Activated CD4-positive, alpha-beta T cell treated with anti-CD3 and anti-CD28 coated beads, Interleukin-10, Interleukin-2, amounts not matched to agents 100 ng/mL and 50 ng/mL, durations not matched to agents 16 hours and 8 hours (primary cell): ENCODE data around the gene KEAP1.
"Not testable (repeated sequence)": the region's sequence is repeated elsewhere in the genome, so short reads cannot be mapped to it uniquely, and the experiment has no call there.

Experiments used
- DNase-seq: peaks from one replicate; pipeline ENCODE4 v3.0.0-alpha.2; 2020

KEAP1 gene

GRCh38 chr19:10503002-10503789, at the start of gene KEAP1:
TSS of gene KEAP1 (minus strand) at chr19:10503356. CDS start at chr19:10500033, 3,323 bp downstream.
- DNase-seq, result peak; percentile 59

- peak; percentile 49 for DNase-seq
Measured at GRCh38 chr19:10552510-10553053, 49.4 kb upstream of the KEAP1 start.

- DNase-seq, result peak; percentile 65
Measured at GRCh38 chr19:10551698-10552301, 48.6 kb upstream of the KEAP1 start.

- not testable (repeated sequence) for DNase-seq
Measured at GRCh38 chr19:10551006-10551405, 47.9 kb upstream of the KEAP1 start.

GRCh38 chr19:10550336-10550735, 47.2 kb upstream of the KEAP1 start:
- no peak for DNase-seq

GRCh38 chr19:10549733-10550132, 46.6 kb upstream of the KEAP1 start:
- no peak for DNase-seq

GRCh38 chr19:10548746-10549276, 45.7 kb upstream of the KEAP1 start:
- no peak for DNase-seq

- DNase-seq, result no peak
Measured at GRCh38 chr19:10546817-10547216, 43.7 kb upstream of the KEAP1 start.

GRCh38 chr19:10544753-10545251, 41.6 kb upstream of the KEAP1 start:
- no peak for DNase-seq

GRCh38 chr19:10544242-10544752, 41.1 kb upstream of the KEAP1 start:
- peak; percentile 35 for DNase-seq

GRCh38 chr19:10543420-10544241, 40.5 kb upstream of the KEAP1 start, which contains the start of gene ATG4D:
TSS of gene ATG4D (plus strand) at chr19:10543904. CDS start at chr19:10544091, 187 bp downstream.
- peak; percentile 81 for DNase-seq

- DNase-seq, result no peak
Measured at GRCh38 chr19:10543059-10543419, 39.9 kb upstream of the KEAP1 start.

- not testable (repeated sequence) for DNase-seq
Measured at GRCh38 chr19:10539016-10539415, 35.9 kb upstream of the KEAP1 start.

GRCh38 chr19:10538204-10538983, 35.2 kb upstream of the KEAP1 start:
- no peak for DNase-seq

GRCh38 chr19:10537668-10538067, 34.5 kb upstream of the KEAP1 start:
- DNase-seq, result no peak

GRCh38 chr19:10535613-10536012, 32.5 kb upstream of the KEAP1 start:
- DNase-seq, result no peak

- no peak for DNase-seq
Measured at GRCh38 chr19:10533646-10534386, 30.7 kb upstream of the KEAP1 start.

- DNase-seq, result no peak
Measured at GRCh38 chr19:10532457-10532856, 29.3 kb upstream of the KEAP1 start.

- DNase-seq, result not testable (repeated sequence)
Measured at GRCh38 chr19:10526887-10527286, 23.7 kb upstream of the KEAP1 start.

GRCh38 chr19:10525636-10526035, 22.5 kb upstream of the KEAP1 start:
- no peak for DNase-seq

GRCh38 chr19:10523135-10523636, 20.0 kb upstream of the KEAP1 start:
- no peak for DNase-seq
